NCI-H2227 (cell line): ENCODE measurements around the gene GABRR3.
A peak's percentile ranks its signal among the peaks of the same experiment; 100 is the strongest.

Source experiments
- DNase-seq: peaks from one replicate; lab custom pipeline; 2025; ENCODE audit not compliant: unreplicated experiment; lab: John Stamatoyannopoulos, UW

Gene GABRR3

GRCh38 chr3:97992547-97993173 lies 42.5 kb downstream of the GABRR3 start:
- no peak for DNase-seq

- no peak for DNase-seq
Observed at GRCh38 chr3:97991293-97991682, 43.8 kb downstream of the GABRR3 start.

DNA sequence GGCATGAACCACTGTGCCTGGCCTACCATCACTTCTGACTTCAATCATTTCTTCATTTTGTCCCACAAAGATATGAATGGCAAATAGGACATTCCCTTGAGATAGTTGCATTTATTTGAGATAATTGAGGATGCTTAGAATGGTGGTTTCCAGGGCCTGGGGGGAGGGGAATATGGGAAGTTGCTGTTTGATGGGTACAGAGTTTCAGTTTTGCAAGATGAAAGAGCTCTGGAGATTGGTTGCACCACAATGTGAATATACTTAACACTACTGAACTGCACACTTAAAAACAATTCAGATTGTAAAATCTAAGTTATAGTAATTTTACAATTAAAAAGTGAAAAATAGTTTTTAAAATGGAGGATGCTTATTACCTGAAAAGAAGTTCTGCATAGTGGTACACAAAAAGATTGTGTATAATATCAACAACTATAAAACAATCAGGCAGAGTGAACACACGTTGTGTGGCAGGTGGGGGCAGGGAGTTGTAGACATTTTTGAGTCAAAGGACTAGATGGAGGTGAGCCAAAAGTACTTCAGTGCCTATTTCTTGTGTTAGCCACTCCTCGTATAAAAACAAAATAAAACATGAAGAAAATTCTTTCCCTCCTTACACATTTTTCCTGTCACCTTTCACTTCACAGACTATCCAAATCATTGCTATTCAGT lies 44.4 kb downstream of the GABRR3 start:
- no peak for DNase-seq

GRCh38 chr3:97988784-97989568 lies 46.1 kb downstream of the GABRR3 start:
- DNase-seq: no peak

DNA sequence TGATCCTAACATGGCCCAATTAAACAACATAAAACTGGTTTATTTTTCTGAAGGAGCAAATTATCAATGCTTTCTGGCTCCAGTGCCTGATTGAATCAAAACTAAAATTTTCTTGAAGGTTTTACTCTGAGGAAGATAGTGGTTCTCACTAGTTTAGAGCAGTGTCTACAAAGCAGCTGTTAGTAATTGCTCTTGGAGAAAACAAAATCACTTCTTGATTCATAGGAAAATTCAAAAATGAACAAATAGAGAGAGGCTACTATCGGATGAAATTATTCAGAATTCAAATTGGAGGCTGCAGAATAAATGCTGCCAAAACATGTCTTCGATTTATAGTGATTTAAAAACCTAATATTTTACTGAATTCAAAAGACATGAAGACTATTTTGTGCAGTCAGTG lies 47.8 kb downstream of the GABRR3 start:
- no peak for DNase-seq

GRCh38 chr3:97983933-97984491 lies 51.1 kb downstream of the GABRR3 start:
- DNase-seq: no peak

DNA sequence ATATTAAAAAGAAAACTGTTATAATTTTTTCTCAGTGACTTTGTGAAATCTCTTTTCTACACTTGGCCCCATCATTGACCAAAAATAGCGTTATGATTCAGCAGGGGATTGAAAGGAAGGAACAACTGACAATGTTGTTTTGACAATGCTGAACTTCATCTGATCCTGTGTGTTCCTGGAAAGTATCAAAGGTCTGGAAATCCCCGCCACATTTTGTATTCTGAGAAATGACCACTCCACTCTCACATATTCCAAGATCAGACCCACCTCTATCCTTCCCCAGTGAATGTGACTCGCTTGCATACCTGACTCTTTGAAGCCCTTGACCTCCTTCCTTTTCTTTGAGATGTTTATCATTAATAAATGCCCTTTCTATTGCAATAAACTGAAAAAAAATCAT lies 53.2 kb downstream of the GABRR3 start:
- DNase-seq: no peak

DNA sequence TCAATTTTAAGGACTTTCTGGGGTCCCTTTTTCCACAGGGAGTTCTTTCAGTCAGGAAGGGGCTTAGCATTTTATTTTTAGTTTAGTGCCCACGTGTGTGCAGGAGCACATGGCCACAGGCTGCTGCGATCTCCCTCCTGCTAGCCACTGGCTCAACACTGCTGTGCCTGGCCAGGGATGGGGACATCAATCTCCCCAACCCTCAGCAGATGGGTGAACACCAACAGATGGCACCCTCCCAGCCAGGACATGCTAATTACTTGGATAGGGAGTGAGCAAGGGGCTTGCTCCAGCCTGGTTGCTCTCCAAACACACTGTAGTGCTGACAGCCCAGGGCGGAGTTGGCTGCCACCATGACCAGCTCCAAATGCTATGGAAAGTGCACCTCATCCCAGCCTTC lies 55.5 kb downstream of the GABRR3 start:
- no peak for DNase-seq

DNA sequence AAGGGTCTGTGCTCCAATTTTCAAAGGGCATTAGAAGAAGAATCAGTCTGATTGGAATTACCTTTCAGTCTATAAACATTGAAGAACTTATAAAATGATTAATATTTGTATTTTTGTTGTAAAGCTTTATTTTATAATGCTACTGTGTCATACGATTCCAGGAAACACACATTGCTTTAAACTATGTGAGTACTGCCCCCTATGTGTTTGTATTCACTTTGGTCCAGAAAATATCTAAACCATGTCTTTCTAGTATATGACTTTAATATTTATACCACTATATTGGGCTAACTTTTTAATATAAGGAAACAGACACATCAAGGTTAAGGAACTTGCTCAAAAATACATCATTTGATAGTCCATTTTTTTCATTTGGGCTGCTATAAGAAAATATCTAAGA lies 59.6 kb downstream of the GABRR3 start:
- no peak for DNase-seq

GRCh38 chr3:97974996-97975395 lies 60.1 kb downstream of the GABRR3 start:
- DNase-seq: no peak

DNA sequence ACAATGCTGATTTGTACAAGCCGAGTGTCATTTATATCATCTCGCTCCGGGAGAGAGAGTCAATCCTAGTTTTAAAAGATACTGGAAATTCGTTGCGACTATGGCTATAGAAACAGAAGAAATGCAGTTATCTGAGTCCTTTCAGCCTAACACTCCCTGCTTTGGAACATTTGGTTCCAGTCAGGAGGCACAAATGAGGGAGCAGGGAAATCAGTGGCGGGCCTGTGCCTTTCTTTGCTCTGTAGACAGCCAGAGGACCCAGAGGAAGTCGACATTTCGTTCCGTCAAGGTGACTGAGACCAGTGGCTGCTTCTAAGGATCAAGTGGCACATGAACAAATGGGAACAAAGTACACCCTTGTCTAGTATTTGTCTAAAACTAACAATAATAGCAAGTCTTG lies 62.1 kb downstream of the GABRR3 start:
- DNase-seq: no peak

- DNase-seq: peak; percentile 63
Observed at GRCh38 chr3:97971679-97972567, 63.2 kb downstream of the GABRR3 start, which contains the start of gene RIOX2. RIOX2 (minus strand) TSS chr3:97972431; CDS start chr3:97967593, 4,838 bp downstream.

- peak; percentile 7 for DNase-seq
Observed at GRCh38 chr3:97970956-97971620, 64.0 kb downstream of the GABRR3 start.

DNA sequence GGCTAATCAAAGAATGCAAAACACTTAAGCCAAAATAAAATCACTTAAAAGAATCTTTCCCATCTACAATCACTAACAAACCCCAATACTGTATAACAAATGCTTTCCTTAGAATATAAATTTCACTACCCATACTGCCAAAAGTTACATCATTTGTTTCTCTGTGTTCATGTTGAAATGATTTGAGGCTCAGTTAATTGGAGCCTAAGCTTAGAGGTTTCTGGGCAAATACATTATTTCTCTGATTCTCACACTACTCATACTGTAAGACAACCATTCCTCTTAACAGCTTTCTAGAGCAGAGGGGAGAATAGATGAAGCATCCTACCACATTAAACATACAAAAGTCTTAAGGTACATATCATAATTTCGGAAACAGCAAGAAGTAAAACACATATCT lies 65.0 kb downstream of the GABRR3 start:
- DNase-seq: no peak

DNA sequence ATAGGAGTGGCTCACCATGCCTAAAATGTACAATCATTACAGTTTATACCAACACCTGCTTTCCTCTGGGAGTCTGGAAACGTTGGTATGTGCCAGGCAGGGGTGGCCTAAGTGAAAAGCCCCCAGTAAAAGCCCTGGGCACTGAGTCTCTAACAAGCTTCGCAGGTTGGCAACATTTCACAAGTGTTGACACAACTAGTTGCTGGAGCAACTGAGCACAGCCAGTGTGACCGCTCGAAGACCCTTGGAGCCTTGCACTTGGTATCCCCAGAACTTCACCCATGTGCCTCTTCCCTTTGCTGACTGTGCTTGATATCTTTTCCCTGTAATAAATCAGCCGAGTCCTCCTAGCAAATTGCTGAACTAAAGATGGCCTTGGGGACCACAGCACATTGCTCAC lies 65.6 kb downstream of the GABRR3 start:
- no peak for DNase-seq

DNA sequence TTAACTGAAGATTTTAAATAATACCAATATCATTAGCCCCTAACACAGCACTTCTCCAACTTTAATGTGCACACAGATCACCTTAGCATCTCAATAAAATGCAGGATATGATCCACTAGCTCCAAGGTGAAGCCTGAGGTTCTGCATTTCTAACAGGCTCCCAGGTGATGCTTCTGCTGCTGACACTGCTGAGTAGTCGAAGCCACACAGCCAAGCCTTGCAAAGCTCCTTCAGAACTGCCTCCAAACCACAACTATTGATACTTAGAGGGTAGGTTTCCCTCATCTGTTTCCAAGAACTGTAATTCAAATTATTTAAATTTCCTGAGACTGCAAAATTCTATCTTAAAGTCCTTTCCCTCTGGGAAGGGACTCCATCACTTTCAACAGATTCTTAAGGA lies 66.7 kb downstream of the GABRR3 start:
- DNase-seq: no peak

DNA sequence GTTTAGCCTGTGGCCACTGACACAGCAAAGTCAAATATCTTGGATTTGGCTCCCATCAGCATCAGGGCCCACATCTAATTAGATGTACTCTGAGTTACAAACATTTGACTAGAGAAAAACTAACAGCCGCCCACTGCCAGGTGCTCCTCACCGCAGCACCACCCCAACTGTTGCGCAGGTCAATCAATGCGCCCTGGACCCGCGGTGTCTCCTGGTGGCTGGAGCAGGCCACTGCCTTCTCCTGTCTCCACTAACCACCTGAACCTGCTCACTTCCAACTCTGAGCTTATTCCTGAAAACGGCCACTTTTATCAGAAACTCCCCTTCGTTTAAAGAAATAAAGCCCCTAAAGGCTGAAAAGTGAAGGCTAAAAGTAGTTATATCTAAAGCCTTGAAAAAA lies 67.1 kb downstream of the GABRR3 start:
- no peak for DNase-seq

DNA sequence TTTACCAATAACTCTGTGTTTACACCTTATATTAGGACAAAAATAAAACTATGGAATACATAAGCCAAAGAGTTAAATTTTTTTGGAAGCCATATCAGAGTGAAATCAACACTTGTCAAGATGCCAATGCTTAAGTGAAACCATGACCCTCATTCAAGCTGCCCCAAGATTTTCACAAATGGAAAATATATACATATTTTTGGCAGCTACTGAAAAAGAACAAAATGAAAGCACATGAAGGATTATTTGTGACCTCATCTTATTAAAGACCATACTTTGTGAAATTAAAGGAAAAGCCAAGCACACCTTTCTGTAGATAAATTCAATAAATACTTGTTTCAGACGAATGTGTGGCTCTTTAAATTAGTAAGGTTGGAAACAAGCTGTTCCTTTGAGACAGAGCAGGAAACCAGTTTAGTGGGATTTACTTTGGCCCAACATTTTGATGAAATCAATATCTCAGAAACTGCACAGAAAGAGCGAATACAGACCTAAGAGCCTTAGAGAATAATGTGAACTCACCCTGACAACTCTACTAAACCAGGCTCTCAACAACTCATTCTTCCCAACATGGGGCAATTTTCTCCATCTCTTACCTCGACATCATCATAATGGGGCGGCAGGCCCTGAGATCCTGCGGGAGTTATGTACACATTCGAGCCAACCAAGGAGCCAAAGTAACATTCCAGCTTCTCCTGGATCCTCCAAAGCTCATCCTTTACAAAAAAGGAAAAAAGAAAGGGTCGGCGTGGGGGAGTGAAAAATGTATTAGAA lies 73.9 kb downstream of the GABRR3 start:
- no peak for DNase-seq

- DNase-seq: no peak
Observed at GRCh38 chr3:97960551-97960950, 74.6 kb downstream of the GABRR3 start.

DNA sequence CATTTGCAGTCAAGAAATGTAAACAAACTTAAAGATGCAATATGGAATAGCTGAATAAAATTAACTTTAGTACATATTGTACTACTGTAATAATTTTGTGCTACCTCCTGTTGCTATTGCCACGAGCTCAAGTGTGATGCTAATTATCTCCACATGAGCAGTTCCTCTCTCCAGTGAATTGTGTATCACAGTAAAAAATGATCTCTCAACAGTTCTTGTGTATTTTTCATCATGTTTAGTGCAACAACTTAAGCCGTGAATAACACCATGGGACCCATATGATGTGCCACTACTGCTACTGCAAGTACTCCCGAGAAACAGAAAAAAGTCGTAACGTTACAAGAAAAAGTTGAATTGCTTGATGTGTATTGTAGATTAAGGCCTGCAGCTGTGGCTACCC lies 75.2 kb downstream of the GABRR3 start:
- DNase-seq: no peak
